Stimulated activated CD4-positive, alpha-beta T cell treated with anti-CD3 and anti-CD28 coated beads, Interleukin-1b, Interleukin-23, amount 100 ng/mL, for 48 hours (primary cell): ENCODE results near the gene COG7.
"Not testable (repeated sequence)": the region's sequence is repeated elsewhere in the genome, so short reads cannot be mapped to it uniquely, and the experiment has no call there.

ENCODE experiments used
- DNase-seq: peaks from one replicate; pipeline ENCODE4 v3.0.0-alpha.2; 2020

Gene COG7

DNA sequence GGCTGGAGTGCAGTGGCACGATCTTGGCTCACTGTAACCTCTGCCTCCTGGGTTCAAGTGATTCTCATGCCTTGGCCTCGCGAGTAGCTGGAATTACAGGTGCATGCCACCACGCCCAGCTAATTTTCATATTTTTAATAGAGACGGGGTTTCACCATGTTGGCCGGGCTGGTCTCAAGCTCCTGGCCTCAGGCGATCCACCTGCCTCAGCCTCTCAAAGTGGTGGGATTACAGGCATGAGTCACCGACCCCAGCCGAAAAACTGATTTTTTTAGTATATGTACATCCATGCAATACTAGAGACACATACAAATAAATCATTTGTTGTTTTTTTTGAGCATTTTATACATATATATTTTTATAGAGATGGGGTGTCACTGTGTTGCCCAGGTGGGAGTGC lies 71.3 kb downstream of the COG7 start:
- not testable (repeated sequence) for DNase-seq

- no peak for DNase-seq
Observed at GRCh38 chr16:23380501-23380951, 72.5 kb downstream of the COG7 start.

DNA sequence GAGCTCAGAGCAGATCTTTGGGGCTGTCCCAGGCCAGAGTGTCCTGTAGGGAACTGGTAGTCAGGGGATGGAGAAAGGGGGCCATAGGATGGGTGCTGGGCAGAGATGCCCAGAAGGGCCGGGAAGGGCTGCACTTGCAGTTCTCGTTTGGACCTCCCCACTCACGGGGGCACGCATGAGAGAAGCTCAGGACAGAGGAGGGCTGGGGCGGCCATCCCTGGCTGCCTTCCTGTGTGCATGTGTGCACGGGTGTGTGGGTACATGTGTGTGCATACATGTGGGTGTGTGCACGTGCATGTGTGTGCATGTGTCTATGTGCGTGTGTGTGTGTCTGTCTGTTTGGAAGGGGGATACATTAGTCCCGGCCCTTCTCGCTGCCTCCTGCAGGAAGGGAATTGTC lies 73.3 kb downstream of the COG7 start:
- DNase-seq = no peak

- no peak for DNase-seq
Observed at GRCh38 chr16:23378921-23379320, 74.1 kb downstream of the COG7 start.

DNA sequence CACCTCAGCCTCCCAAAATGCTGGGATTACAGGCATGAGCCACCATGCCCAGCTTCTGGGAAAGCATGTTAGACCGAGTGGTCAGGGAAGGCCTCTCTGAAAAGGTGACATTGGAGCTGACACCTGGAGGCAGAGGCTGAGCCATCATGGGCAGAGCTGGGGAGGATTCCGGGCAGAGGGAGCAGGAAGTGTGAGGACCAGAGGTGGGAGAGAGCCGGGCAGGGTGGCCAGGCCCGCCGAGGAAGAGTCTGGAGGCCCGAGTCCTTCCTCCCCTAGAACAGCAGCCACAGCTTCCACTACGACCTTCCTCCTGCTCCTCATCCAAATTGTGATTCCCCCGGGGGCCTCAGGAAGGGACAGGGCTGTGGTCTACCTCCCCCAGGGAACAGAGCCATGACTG lies 74.7 kb downstream of the COG7 start:
- DNase-seq = no peak

DNA sequence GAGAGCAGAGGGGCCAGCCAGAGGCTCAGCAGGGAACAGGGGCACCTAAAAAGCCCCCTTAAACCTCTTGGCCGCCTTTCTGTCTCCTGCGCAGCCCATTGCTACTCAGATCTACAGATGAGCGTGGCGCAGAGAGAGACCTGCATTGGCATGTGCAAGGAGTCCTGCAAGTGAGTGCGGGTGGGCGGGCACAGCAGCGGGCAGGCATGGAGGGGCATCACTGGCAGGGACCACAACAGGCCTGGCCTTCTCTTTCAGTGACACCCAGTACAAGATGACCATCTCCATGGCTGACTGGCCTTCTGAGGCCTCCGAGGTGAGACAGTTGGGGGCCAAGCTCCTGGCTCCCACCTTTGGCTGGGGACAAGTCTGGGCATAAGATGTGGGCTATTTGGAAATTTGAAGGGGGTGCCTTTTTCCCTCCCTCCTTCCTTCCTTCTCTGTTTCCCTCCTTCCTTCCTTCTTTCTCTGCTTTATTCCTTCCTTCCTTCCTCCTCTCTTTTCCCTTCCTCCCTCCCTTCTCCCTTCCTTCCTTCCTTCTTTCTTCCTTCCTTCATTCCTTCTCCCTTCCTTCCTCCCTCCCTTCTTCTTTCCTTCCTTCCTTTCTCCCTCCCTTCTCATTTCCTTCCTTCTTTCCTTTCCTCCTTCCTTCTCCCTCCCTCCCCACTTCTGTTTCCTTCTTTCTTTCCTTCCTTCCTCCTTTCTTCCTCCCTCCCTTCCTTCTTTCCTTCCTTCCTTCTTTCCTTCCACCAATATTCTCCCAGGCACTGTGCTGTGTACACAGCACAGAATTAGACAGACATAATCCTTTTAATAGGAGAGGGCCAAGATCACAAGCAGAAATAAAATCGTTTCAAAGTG lies 75.7 kb downstream of the COG7 start:
- no peak for DNase-seq

DNA sequence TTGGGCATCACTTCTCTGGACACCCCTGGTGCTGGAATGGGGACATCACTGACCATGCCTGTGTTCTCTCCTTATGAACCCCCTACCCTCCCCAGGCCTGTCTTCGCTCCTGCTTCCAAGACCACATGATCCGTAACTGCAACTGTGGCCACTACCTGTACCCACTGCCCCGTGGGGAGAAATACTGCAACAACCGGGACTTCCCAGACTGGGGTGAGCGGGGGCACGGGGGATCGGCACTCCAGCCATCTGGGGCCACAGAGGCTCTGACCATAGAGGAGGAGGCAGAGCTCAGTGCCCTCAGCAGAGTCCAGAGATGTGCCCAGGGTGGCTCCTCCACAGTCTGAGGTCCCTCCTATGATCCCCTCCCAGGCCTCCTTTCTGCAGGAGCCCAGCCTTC lies 77.3 kb downstream of the COG7 start:
- DNase-seq = no peak

DNA sequence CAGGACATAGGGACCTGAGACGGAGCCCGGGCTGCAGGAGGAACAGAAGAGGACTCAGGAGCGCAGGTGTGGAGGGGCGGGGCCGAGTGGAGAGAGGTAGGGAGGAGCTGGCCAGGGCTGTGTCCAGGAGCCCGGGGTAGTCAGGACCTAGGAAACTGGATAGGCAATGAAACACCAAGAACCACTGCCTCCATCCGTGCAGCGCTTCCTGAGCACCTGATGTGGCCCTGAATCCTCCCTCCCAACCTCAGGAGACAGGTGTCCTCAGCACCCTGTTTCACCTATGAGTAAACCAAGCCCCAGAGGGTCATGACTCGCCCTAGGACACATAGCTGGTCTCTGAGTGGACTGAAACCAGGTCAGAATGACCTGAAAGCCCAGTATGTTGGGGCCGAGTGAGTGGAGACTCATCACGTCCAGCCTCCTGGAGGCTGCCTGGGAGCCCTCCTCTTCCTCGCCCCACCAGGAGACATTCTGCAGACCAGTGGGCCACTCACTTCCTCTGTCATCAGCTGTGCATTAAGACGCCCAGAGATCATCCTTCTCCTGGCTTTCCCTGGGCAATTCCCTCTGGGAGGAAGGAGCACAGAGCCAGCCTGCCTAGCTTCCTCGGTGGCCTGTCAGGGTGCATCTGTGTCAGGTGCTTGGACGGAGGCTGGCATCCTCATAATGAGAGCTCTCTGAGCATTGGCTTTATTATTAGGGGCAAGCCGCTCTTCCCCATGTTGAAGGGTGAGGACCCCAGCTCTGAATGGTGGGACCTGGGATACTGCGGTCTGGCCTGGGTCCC lies 78.1 kb downstream of the COG7 start:
- no peak for DNase-seq

DNA sequence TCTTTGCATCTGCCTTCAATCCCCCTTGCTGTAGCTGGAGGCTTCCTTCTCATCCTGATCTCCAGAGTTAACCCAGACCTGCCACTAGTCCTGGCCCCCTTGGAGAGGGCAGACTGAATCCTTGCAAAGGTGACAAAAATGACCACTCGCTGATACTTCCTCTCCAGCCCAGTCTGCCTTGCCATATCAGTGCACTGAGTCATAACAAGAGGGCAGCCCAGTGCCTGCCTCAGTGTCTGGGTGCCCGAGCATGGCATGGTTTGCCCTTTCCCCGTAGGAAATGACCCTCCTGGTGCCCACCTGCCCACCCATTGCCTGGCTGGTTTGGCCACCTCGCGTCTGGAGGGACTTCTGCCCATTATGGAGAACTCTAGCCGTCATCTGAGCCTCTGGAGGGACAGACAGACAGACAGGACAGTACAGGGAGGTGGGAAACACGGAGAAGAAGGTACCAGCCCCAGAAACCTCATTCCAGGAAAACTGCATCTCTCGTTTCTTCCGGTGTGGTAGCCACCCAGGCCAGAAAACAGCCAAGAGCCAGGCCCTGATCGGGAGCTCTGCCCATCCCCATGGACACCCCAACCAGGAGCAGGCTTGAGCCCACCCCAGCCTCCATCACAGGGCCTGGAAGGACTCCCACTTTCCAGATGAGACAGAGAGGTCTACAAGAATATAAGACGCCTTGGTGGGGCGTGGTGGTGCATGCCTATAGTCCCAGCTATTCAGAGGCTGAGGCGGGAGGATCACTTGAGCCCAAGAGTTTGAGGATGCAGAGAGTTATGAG lies 79.4 kb downstream of the COG7 start:
- no peak for DNase-seq

DNA sequence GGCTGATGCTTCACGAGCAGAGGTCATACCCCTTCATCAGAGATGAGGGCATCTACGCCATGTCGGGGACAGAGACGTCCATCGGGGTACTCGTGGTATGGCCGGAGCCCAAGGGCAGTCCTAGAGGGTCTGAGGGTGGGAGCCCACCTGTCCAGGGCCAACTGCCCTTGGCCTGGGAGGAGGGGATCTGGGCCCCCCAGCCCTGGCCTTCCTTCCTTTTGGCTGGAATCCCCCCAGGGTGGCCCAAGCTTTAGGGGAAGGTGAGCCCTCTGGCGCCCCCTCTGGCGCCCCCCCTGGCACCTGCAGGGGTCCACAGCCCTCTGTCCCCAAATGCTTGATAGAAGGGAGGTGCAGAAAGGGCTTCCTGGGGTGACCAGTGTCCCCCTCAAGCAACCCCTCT lies 81.6 kb downstream of the COG7 start:
- DNase-seq = no peak

DNA sequence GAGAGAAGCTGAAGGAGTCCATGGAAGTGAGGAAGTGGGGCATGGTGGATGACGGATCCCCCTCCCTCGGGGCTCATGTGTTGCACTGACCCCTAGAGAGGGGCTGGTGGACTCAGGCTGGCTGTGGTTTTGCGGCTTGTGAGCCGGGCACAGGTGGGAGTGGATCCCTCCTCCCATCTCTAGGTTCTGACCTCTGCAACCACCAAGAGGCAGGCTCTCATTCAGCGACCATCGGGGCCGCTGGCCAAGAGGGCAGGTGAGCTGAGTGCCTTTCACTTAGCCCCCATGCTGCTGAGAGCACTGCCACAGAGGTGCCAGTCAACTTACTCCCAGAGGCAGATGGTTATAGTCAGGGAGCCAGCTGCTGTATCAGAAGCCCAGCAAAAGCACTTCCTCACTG lies 83.6 kb downstream of the COG7 start:
- no peak for DNase-seq

GRCh38 chr16:23368469-23368868 lies 84.5 kb downstream of the COG7 start:
- no peak for DNase-seq

DNA sequence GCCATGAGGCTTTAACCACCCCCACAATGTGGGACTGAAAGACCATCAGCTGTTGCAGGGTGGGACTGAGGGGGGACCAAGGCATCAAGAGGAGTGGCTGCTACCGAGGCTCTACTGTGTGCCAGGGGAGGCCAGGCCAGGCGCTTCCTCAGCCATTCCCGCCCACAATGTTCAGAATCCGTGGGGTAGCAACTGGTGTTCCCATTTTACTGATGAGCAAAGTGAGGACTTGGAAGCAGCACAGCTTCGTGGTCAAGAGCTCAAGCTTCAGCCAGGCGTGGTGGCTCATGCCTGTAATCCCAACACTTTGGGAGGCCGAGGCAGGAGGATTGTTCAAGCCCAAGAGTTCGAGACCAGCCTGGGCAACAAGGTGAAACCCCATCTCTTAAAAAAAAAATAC lies 85.0 kb downstream of the COG7 start:
- DNase-seq = no peak

DNA sequence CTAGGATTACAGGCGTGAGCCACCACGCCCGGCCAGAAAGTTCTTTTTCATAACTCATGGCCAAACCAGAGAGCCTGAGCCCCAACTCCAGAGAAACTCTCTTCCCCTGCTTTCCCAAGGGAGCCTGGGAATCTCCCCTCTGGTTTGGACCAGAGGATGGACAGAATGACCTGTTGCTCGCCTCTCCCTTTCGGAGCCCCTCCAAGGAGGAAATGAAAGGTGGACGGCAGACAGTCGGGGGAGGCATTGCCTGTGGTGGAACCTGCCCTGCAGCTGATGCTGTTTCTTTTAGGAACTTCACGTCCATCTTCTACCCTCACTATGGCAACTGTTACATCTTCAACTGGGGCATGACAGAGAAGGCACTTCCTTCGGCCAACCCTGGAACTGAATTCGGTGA lies 85.4 kb downstream of the COG7 start:
- no peak for DNase-seq

GRCh38 chr16:23366341-23366740 lies 86.6 kb downstream of the COG7 start:
- DNase-seq = not testable (repeated sequence)

DNA sequence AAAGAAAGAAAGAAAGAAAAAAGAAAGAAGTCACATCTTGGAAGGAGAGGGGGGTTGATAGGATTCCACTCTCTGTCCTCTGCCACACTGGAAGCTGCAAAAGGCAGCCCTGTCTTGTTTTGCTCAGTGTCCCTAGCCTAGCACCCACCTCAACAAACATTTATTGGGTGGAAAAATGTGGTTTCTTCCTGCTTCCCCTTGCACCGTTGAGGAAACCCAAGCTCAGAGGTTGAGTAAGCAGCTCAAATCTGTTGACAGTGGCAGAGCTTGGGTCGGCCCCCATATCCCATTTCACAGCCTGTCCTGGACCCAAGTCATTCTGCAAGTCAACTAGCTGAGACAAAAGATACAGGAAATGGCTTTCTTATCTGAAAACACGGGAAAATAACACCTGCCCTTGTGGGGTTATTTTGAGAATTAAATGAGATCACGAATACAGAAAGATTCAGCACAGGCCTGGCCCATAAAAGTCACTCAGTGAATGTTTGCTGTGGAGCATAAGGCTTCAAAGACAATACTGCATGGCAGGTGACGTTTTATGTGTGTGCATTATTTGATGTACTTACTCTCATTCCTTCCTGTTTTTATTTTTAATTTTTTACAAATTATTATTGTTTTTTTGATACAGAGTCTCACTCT lies 87.3 kb downstream of the COG7 start:
- no peak for DNase-seq

DNA sequence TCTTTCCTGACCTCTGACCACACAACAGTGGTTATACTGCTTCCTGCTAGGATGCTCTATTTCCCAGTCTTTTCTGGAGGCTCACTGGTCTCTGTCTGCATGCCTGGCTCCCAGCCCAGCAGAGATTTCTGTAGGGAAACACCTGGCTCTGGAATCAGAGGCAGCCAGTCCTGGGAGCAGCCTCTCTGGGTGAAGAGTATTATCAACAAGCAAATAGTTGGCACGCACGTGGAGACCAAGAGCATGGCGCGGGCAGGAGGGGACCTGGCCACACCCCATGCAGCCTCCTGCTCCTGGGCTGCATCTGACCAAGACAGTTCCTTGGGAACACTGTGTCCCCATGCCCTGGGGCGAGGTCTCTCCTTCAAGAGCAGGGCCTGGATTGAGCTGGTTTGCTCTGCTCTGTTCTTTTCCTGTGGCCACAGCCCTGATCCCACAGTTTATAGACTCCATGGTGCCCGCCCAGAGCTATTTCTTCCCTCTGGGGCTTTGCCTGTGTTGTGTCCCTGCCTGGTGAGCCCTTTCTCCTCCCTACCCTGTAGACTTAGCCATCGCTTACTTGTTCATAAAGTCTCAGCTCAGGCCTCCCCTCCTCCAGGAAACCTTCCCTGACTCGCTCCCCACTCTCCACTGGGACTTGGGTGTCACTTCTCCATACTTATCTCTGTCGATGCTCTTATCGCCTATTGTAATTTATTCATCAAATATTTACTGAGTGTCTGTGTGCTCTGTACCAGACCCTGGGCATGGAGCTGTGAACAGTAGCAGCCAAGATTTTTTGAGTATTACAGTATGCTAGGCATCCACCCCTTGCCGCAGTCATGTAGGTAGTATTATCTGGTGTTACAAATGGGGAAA lies 90.3 kb downstream of the COG7 start:
- DNase-seq = no peak

GRCh38 chr16:23359092-23359760 lies 93.8 kb downstream of the COG7 start:
- DNase-seq = no peak

- DNase-seq = no peak
Observed at GRCh38 chr16:23357761-23358290, 95.2 kb downstream of the COG7 start.

DNA sequence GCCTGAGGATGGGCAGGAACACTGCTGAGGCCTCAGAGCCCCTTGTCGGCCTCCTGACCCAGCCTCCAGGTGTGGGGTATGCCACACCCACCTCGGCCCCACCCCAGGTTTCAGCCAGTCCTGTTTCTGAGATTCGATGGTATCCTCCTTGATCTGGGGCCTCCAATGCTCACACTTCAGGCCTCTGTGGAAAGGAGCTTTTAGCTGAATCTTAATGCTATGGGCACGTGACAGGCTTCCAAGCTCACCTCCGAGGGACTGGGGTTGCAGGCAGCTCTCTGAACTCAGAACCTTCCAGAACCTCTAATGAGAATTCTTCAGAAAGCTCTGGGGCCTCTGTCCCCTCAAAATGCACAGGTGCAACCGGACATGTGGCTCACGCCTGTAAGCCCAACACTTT lies 96.0 kb downstream of the COG7 start:
- no peak for DNase-seq

DNA sequence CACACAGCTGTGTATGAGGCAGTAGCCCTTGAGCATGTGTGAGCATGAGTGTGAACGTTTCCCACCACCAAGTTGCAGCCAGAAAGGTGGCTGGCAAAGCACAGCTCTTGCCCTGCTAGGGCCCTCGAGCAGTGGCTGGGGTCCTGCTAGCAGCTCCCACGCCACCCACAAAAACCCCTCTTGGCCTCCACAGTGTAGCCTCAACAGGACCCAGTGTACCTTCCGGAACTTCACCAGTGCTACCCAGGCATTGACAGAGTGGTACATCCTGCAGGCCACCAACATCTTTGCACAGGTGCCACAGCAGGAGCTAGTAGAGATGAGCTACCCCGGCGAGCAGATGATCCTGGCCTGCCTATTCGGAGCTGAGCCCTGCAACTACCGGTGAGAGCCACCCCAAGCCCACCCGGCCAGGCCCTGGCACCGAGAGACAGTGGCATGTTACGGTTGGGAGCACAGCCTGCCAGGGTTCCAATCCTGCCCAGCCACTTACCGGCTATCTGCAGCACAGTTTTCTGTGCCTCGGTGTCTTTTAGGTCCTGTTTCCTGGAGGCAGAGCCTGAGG lies 97.8 kb downstream of the COG7 start:
- DNase-seq = no peak
